Measurements from ENCODE around the gene ZSCAN31. TPM values are rescaled to one million over a fixed set of nuclear protein-coding genes. Genes with fewer than 3 reads are reported as not detected.
"Not testable (repeated sequence)": the region's sequence is repeated elsewhere in the genome, so short reads cannot be mapped to it uniquely, and the experiment has no call there.

ZSCAN31 gene
- polyA plus RNA-seq, 3 donors = 0.25 to 0.35 TPM; not detected in 1

GRCh38 chr6:28323813-28324424 lies 12.0 kb downstream of the ZSCAN31 start:
- Mint-ChIP-seq H3K27ac (no peak overlapping the region), H3K4me1 (no peaks in the 10 kb centered on the region), H3K36me3 (peaks cover 9 to 10% of the 10 kb centered on the region in 2 donors), H3K27me3 (ENCODE audit: low read depth in 3 of 3) (no peaks in the 10 kb centered on the region), H3K4me3 (no peak overlapping the region), H3K9me3 (peaks cover 19 to 39% (median 28%) of the 10 kb centered on the region in 7 donors)
- Histone ChIP-seq H3K4me1 (ENCODE audit: control insufficient read depth in 1 of 2, insufficient read depth in 2 of 2, low read length in 2 of 2) (no peaks in the 10 kb centered on the region), H3K4me2 (replicated peaks; ENCODE audit: extremely low read depth, low read length, poor library complexity, severe bottlenecking) (no peak overlapping the region), H3K27ac (ENCODE audit: low read depth in 1 of 2, low read length in 2 of 2) (no peak overlapping the region), H3K36me3 (replicated peaks in 1 of 2; ENCODE audit: control insufficient read depth in 1 of 2, insufficient read depth in 2 of 2, low read length in 2 of 2) (peaks cover 0 to 14% of the 10 kb centered on the region in 2 donors), H3K27me3 (ENCODE audit: control insufficient read depth in 2 of 2, insufficient read depth in 2 of 2, low read length in 2 of 2) (no peaks in the 10 kb centered on the region), H3K9ac (ENCODE audit: insufficient read depth, low read length, poor library complexity, severe bottlenecking) (no peak overlapping the region), H3K79me2 (ENCODE audit: insufficient read depth, low read length) (no peaks in the 10 kb centered on the region), H3K4me3 (replicated peaks in 1 of 3; ENCODE audit: low read depth in 2 of 3, low read length in 3 of 3) (no peak overlapping the region), H2AFZ (ENCODE audit: insufficient read depth, low read depth, low read length, poor library complexity, severe bottlenecking) (no peak overlapping the region), H3K9me3 (replicated peaks in 1 of 2; ENCODE audit: control insufficient read depth in 1 of 2, insufficient read depth in 1 of 2, low read length in 2 of 2) (peaks cover 25 to 26% of the 10 kb centered on the region in 2 donors), H4K20me1 (ENCODE audit: insufficient read depth, low read length) (no peaks in the 10 kb centered on the region)
- TF ChIP-seq CTCF (IDR thresholded peaks at IDR 0.05) = no peak
- no peak for DNase-seq
- WGBS (ENCODE audit: insufficient coverage) = no CpG with 5 or more reads among the region's 1 CpG
- intact Hi-C loops (cut with micrococcal nuclease) = no loop called here

GRCh38 chr6:28322661-28323060 lies 13.3 kb downstream of the ZSCAN31 start:
- no peak overlapping the region for H3K9ac ChIP-seq (ENCODE audit: insufficient read depth, low read length, poor library complexity, severe bottlenecking)

GRCh38 chr6:28317866-28318265 lies 18.1 kb downstream of the ZSCAN31 start:
- H4K20me1 ChIP-seq (ENCODE audit: insufficient read depth, low read length); H3K4me3 Mint-ChIP-seq; H2AFZ ChIP-seq (ENCODE audit: insufficient read depth, low read depth, low read length, poor library complexity, severe bottlenecking); intact Hi-C loops (cut with micrococcal nuclease); H3K4me1 ChIP-seq (ENCODE audit: control insufficient read depth in 1 of 2, insufficient read depth in 2 of 2, low read length in 2 of 2); H3K9me3 ChIP-seq (replicated peaks in 1 of 2; ENCODE audit: control insufficient read depth in 1 of 2, insufficient read depth in 1 of 2, low read length in 2 of 2); H3K9ac ChIP-seq (ENCODE audit: insufficient read depth, low read length, poor library complexity, severe bottlenecking); H3K36me3 Mint-ChIP-seq; H3K4me1 Mint-ChIP-seq; H3K4me3 ChIP-seq (replicated peaks in 1 of 3; ENCODE audit: low read depth in 2 of 3, low read length in 3 of 3); DNase-seq; H3K9me3 Mint-ChIP-seq; H3K79me2 ChIP-seq (ENCODE audit: insufficient read depth, low read length); H3K36me3 ChIP-seq (replicated peaks in 1 of 2; ENCODE audit: control insufficient read depth in 1 of 2, insufficient read depth in 2 of 2, low read length in 2 of 2); H3K4me2 ChIP-seq (replicated peaks; ENCODE audit: extremely low read depth, low read length, poor library complexity, severe bottlenecking); H3K27me3 Mint-ChIP-seq (ENCODE audit: low read depth in 3 of 3); H3K27ac ChIP-seq (ENCODE audit: low read depth in 1 of 2, low read length in 2 of 2); H3K27ac Mint-ChIP-seq; H3K27me3 ChIP-seq (ENCODE audit: control insufficient read depth in 2 of 2, insufficient read depth in 2 of 2, low read length in 2 of 2): not testable (repeated sequence)
- WGBS (ENCODE audit: insufficient coverage) = no CpG with 5 or more reads among the region's 8 CpGs

More at GRCh38 chr6:28322661-28323060, 13.3 kb downstream of the ZSCAN31 start:
- H3K27ac Mint-ChIP-seq = peak overlapping the region in 1 of 7 donors; percentile 44
- Histone ChIP-seq H3K27me3 (ENCODE audit: control insufficient read depth in 2 of 2, insufficient read depth in 2 of 2, low read length in 2 of 2) (no peaks in the 10 kb centered on the region), H2AFZ (ENCODE audit: insufficient read depth, low read depth, low read length, poor library complexity, severe bottlenecking) (no peak overlapping the region), H3K4me2 (replicated peaks; ENCODE audit: extremely low read depth, low read length, poor library complexity, severe bottlenecking) (no peak overlapping the region), H3K9me3 (replicated peaks in 1 of 2; ENCODE audit: control insufficient read depth in 1 of 2, insufficient read depth in 1 of 2, low read length in 2 of 2) (peaks cover 16 to 24% of the 10 kb centered on the region in 2 donors), H3K27ac (ENCODE audit: low read depth in 1 of 2, low read length in 2 of 2) (no peak overlapping the region), H3K79me2 (ENCODE audit: insufficient read depth, low read length) (no peaks in the 10 kb centered on the region), H4K20me1 (ENCODE audit: insufficient read depth, low read length) (no peaks in the 10 kb centered on the region), H3K36me3 (replicated peaks in 1 of 2; ENCODE audit: control insufficient read depth in 1 of 2, insufficient read depth in 2 of 2, low read length in 2 of 2) (peaks cover 0 to 14% of the 10 kb centered on the region in 2 donors), H3K4me3 (replicated peaks in 1 of 3; ENCODE audit: low read depth in 2 of 3, low read length in 3 of 3) (no peak overlapping the region), H3K4me1 (ENCODE audit: control insufficient read depth in 1 of 2, insufficient read depth in 2 of 2, low read length in 2 of 2) (no peaks in the 10 kb centered on the region)
- no peaks in the 10 kb centered on the region for H3K4me1 Mint-ChIP-seq
- WGBS (ENCODE audit: insufficient coverage) = 59% methylated on average over 3 of the region's 3 CpGs
- no peaks in the 10 kb centered on the region for H3K27me3 Mint-ChIP-seq (ENCODE audit: low read depth in 3 of 3)
- peaks cover 15 to 29% (median 20%) of the 10 kb centered on the region in 7 donors for H3K9me3 Mint-ChIP-seq
- no peak overlapping the region for H3K4me3 Mint-ChIP-seq
- peaks cover 9 to 10% of the 10 kb centered on the region in 2 donors for H3K36me3 Mint-ChIP-seq
- TF ChIP-seq CTCF (IDR thresholded peaks at IDR 0.05) = no peak
- no peak for DNase-seq
- intact Hi-C loops (cut with micrococcal nuclease) = no loop called here
